Measurements from ENCODE around the gene FKBP10.
"Not testable (repeated sequence)": the region's sequence is repeated elsewhere in the genome, so short reads cannot be mapped to it uniquely, and the experiment has no call there.

FKBP10 gene

GRCh38 chr17:41812381-41813151 is at the start of gene FKBP10:
TSS of gene FKBP10 (plus strand) at chr17:41813004. CDS start at chr17:41813035, 31 bp downstream.
- peak; percentile 80 for DNase-seq

GRCh38 chr17:41763327-41763726 is 49.5 kb upstream of the FKBP10 start:
- DNase-seq = no peak

- DNase-seq = no peak
These were observed 46.7 kb upstream of the FKBP10 start for GRCh38 chr17:41766135-41766534.

GRCh38 chr17:41767324-41768042 is 45.3 kb upstream of the FKBP10 start:
- DNase-seq = no peak

GRCh38 chr17:41768682-41769288 is 44.0 kb upstream of the FKBP10 start:
- no peak for DNase-seq

- DNase-seq = no peak
These were observed 43.4 kb upstream of the FKBP10 start for GRCh38 chr17:41769346-41769862.

- no peak for DNase-seq
These were observed 42.8 kb upstream of the FKBP10 start for GRCh38 chr17:41769985-41770384.

- no peak for DNase-seq
These were observed 41.2 kb upstream of the FKBP10 start for GRCh38 chr17:41771389-41772206.

GRCh38 chr17:41772218-41772585 is 40.6 kb upstream of the FKBP10 start:
- DNase-seq = no peak

GRCh38 chr17:41772586-41773189 is 40.1 kb upstream of the FKBP10 start:
- DNase-seq = no peak

- DNase-seq = peak; percentile 34
These were observed 39.6 kb upstream of the FKBP10 start for GRCh38 chr17:41773190-41773588.

- DNase-seq = no peak
These were observed 39.0 kb upstream of the FKBP10 start for GRCh38 chr17:41773731-41774193.

GRCh38 chr17:41775394-41776226 is 37.2 kb upstream of the FKBP10 start:
- DNase-seq = no peak

- not testable (repeated sequence) for DNase-seq
These were observed 36.4 kb upstream of the FKBP10 start for GRCh38 chr17:41776262-41776900.

GRCh38 chr17:41777157-41777573 is 35.6 kb upstream of the FKBP10 start:
- no peak for DNase-seq

- DNase-seq = peak; percentile 54
These were observed 35.1 kb upstream of the FKBP10 start for GRCh38 chr17:41777574-41778188.

- no peak for DNase-seq
These were observed 32.9 kb upstream of the FKBP10 start for GRCh38 chr17:41779954-41780353.

- no peak for DNase-seq
These were observed 31.2 kb upstream of the FKBP10 start for GRCh38 chr17:41781404-41782110.

- DNase-seq = no peak
These were observed 30.7 kb upstream of the FKBP10 start for GRCh38 chr17:41782142-41782541.
